Measurements from ENCODE around the gene PKD2. TPM values are rescaled to one million over a fixed set of nuclear protein-coding genes. Genes with fewer than 3 reads are reported as not detected.
A peak's percentile ranks its signal among the peaks of the same experiment; 100 is the strongest.

PKD2 gene
- total RNA-seq, 4 donors from 2014 or later: 10.8 to 36.7 (median 18.2) TPM

GRCh38 chr4:88027611-88028608, 20.5 kb downstream of the PKD2 start:
- Histone ChIP-seq H3K9me3 (peaks cover 10% of the 10 kb centered on the region), H3K27ac (no peak overlapping the region), H3K36me3 (peaks cover 14% of the 10 kb centered on the region), H3K4me1 (no peaks in the 10 kb centered on the region), H3K4me3 (no peak overlapping the region), H3K27me3 (no peaks in the 10 kb centered on the region)
- TF ChIP-seq EP300 (IDR thresholded peaks at IDR 0.05) (no peak), POLR2AphosphoS5 (IDR thresholded peaks at IDR 0.05) (no peak), CTCF (IDR thresholded peaks at IDR 0.05) (no peak), POLR2A (IDR thresholded peaks at IDR 0.05) (no peak)
- 51% methylated on average over 4 of the region's 4 CpGs for WGBS
- no peak for DNase-seq (ENCODE audit: low spot score in 2 of 2)

GRCh38 chr4:88028946-88029345, 21.5 kb downstream of the PKD2 start:
- Histone ChIP-seq H3K36me3 (peaks cover 14% of the 10 kb centered on the region), H3K4me1 (no peaks in the 10 kb centered on the region), H3K9me3 (peaks cover 10% of the 10 kb centered on the region), H3K4me3 (no peak overlapping the region), H3K27ac (no peak overlapping the region), H3K27me3 (no peaks in the 10 kb centered on the region)
- no peak for TF ChIP-seq POLR2A (IDR thresholded peaks at IDR 0.05)
- no peak for TF ChIP-seq EP300 (IDR thresholded peaks at IDR 0.05)
- DNase-seq (ENCODE audit: low spot score in 2 of 2): no peak
- 81% methylated on average over 3 of the region's 3 CpGs for WGBS

- no peak for DNase-seq (ENCODE audit: low spot score in 2 of 2)
- Histone ChIP-seq H3K36me3 (peaks cover 14% of the 10 kb centered on the region), H3K4me1 (no peaks in the 10 kb centered on the region), H3K4me3 (no peak overlapping the region), H3K27me3 (no peaks in the 10 kb centered on the region), H3K27ac (no peak overlapping the region), H3K9me3 (peaks cover 10% of the 10 kb centered on the region)
- TF ChIP-seq POLR2A (IDR thresholded peaks at IDR 0.05) (no peak), POLR2AphosphoS5 (IDR thresholded peaks at IDR 0.05) (no peak), CTCF (IDR thresholded peaks at IDR 0.05) (no peak), EP300 (IDR thresholded peaks at IDR 0.05) (no peak)
- WGBS: 80% methylated on average over 3 of the region's 3 CpGs
Observed at GRCh38 chr4:88029556-88029955, 22.1 kb downstream of the PKD2 start.

- peaks cover 7% of the 10 kb centered on the region for H3K9me3 ChIP-seq
- no peaks in the 10 kb centered on the region for H3K27me3 ChIP-seq
- no peak overlapping the region for H3K27ac ChIP-seq
- no peak overlapping the region for H3K4me3 ChIP-seq
- TF ChIP-seq POLR2A (IDR thresholded peaks at IDR 0.05) (no peak), POLR2AphosphoS5 (IDR thresholded peaks at IDR 0.05) (no peak), CTCF (IDR thresholded peaks at IDR 0.05) (no peak), EP300 (IDR thresholded peaks at IDR 0.05) (no peak)
- no peak for DNase-seq (ENCODE audit: low spot score in 2 of 2)
- no peaks in the 10 kb centered on the region for H3K4me1 ChIP-seq
- 86% methylated on average over 12 of the region's 12 CpGs for WGBS
- H3K36me3 ChIP-seq: peaks cover 16% of the 10 kb centered on the region
Observed at GRCh38 chr4:88030565-88031310, 23.3 kb downstream of the PKD2 start.

- Histone ChIP-seq H3K4me1 (no peaks in the 10 kb centered on the region), H3K27me3 (no peaks in the 10 kb centered on the region), H3K27ac (no peak overlapping the region), H3K4me3 (no peak overlapping the region), H3K36me3 (peaks cover 30% of the 10 kb centered on the region), H3K9me3 (no peaks in the 10 kb centered on the region)
- no peak for DNase-seq (ENCODE audit: low spot score in 2 of 2)
- TF ChIP-seq CTCF (IDR thresholded peaks at IDR 0.05) (peak; percentile 48 to 60), EP300 (IDR thresholded peaks at IDR 0.05) (no peak)
Observed at GRCh38 chr4:88033309-88033708, 25.9 kb downstream of the PKD2 start.
